ENCODE measurements around the gene UBXN4. TPM values are rescaled to one million over a fixed set of nuclear protein-coding genes. Genes with fewer than 3 reads are reported as not detected.

Gene UBXN4
- polyA plus RNA-seq, 1 of the 3 experiments (the other 2 are of a cell fraction): 32.7 TPM

GRCh38 chr2:135817466-135817865 lies 75.8 kb downstream of the UBXN4 start:
- H3K27ac ChIP-seq (ENCODE audit: low read depth in 2 of 2, low read length in 1 of 2): no peak overlapping the region
- no peak overlapping the region for H3K9ac ChIP-seq
- no peaks in the 10 kb centered on the region for H3K79me2 ChIP-seq (ENCODE audit: insufficient read depth)
- H3K4me2 ChIP-seq: no peak overlapping the region
- TF ChIP-seq EZH2phosphoT487 (IDR thresholded peaks at IDR 0.05; ENCODE audit: borderline replicate concordance, low read depth): no peak
- no peak for TF ChIP-seq TCF12 (IDR thresholded peaks at IDR 0.05)
- no peak for TF ChIP-seq MEF2A (IDR thresholded peaks at IDR 0.05; ENCODE audit: borderline replicate concordance, low read depth)
- no peak for TF ChIP-seq GABPA (IDR thresholded peaks at IDR 0.05; ENCODE audit: low read depth)
- no peak for TF ChIP-seq USF2 (IDR thresholded peaks at IDR 0.05; ENCODE audit: borderline replicate concordance, low read depth, low read length)
- no peak for TF ChIP-seq SMC3 (IDR thresholded peaks at IDR 0.05; ENCODE audit: low read depth, low read length)
- no peak for TF ChIP-seq GATA2 (CRISPR knock-in tag; IDR thresholded peaks at IDR 0.05)
- no peak for TF ChIP-seq TAF1 (IDR thresholded peaks at IDR 0.05; ENCODE audit: borderline replicate concordance, low read depth, low read length)
- TF ChIP-seq NFIC (IDR thresholded peaks at IDR 0.05; ENCODE audit: borderline replicate concordance): no peak
- TF ChIP-seq FOSL2 (IDR thresholded peaks at IDR 0.05; ENCODE audit: borderline replicate concordance, low read depth): no peak
- ChIA-PET CTCF (interaction anchor here (0.9 to 4.5 kb wide), 2 partner anchors 20 to 542 kb away, joined by 3 to 25 read pairs; no protein-coding TSS in a partner anchor), POLR2A (no interaction called here)
- H3K4me3 ChIP-seq (ENCODE audit: low read depth in 2 of 2, low read length in 1 of 2): no peak overlapping the region
- 80% methylated on average over 15 of the region's 18 CpGs for WGBS (ENCODE audit: low lambda C conversion rate)
- DNase-seq: no peak
- H3F3A ChIP-seq (replicated peaks; ENCODE audit: insufficient read depth): no peaks in the 10 kb centered on the region
- peaks cover 0 to 4% of the 10 kb centered on the region in 2 experiments; a peak in 1 of 4 replicates for H3K4me1 ChIP-seq (ENCODE audit: control insufficient read depth in 1 of 2, insufficient read depth in 2 of 2, low read depth in 1 of 2, low read length in 1 of 2)
- no peaks in the 10 kb centered on the region for H3K9me3 ChIP-seq
- no peaks in the 10 kb centered on the region for H3K9me2 ChIP-seq
- no peaks in the 10 kb centered on the region for H3K27me3 ChIP-seq (ENCODE audit: insufficient read depth)
- H3K36me3 ChIP-seq (replicated peaks in 1 of 2; ENCODE audit: control insufficient read depth in 1 of 2, insufficient read depth in 2 of 2, low read length in 1 of 2): no peaks in the 10 kb centered on the region
- H4K20me1 ChIP-seq (ENCODE audit: insufficient read depth): no peaks in the 10 kb centered on the region
- H2AFZ ChIP-seq (ENCODE audit: low read depth): no peak overlapping the region

GRCh38 chr2:135817951-135818350 lies 76.3 kb downstream of the UBXN4 start:
- CTCF ChIA-PET: interaction anchor here (4.5 kb wide), 1 partner anchor 20 kb away, joined by 25 read pairs; no protein-coding TSS in a partner anchor
- Histone ChIP-seq H3F3A (replicated peaks; ENCODE audit: insufficient read depth) (no peaks in the 10 kb centered on the region), H3K27ac (ENCODE audit: low read depth in 2 of 2, low read length in 1 of 2) (no peak overlapping the region), H3K27me3 (ENCODE audit: insufficient read depth) (no peaks in the 10 kb centered on the region), H3K9ac (no peak overlapping the region), H2AFZ (ENCODE audit: low read depth) (no peak overlapping the region), H3K4me1 (ENCODE audit: control insufficient read depth in 1 of 2, insufficient read depth in 2 of 2, low read depth in 1 of 2, low read length in 1 of 2) (peaks cover 0 to 4% of the 10 kb centered on the region in 2 experiments; a peak in 1 of 4 replicates), H3K9me2 (no peaks in the 10 kb centered on the region), H4K20me1 (ENCODE audit: insufficient read depth) (no peaks in the 10 kb centered on the region), H3K79me2 (ENCODE audit: insufficient read depth) (no peaks in the 10 kb centered on the region), H3K4me3 (ENCODE audit: low read depth in 2 of 2, low read length in 1 of 2) (no peak overlapping the region), H3K36me3 (replicated peaks in 1 of 2; ENCODE audit: control insufficient read depth in 1 of 2, insufficient read depth in 2 of 2, low read length in 1 of 2) (no peaks in the 10 kb centered on the region), H3K9me3 (no peaks in the 10 kb centered on the region), H3K4me2 (no peak overlapping the region)
- no peak for TF ChIP-seq NFIC (IDR thresholded peaks at IDR 0.05; ENCODE audit: borderline replicate concordance)
- no peak for TF ChIP-seq POLR2AphosphoS5 (IDR thresholded peaks at IDR 0.05; ENCODE audit: low read depth, low read length)
- TF ChIP-seq MEF2A (IDR thresholded peaks at IDR 0.05; ENCODE audit: borderline replicate concordance, low read depth): no peak
- TF ChIP-seq TEAD4 (IDR thresholded peaks at IDR 0.05; ENCODE audit: borderline replicate concordance, insufficient read depth): no peak
- TF ChIP-seq EZH2phosphoT487 (IDR thresholded peaks at IDR 0.05; ENCODE audit: borderline replicate concordance, low read depth): no peak
- TF ChIP-seq SMC3 (IDR thresholded peaks at IDR 0.05; ENCODE audit: low read depth, low read length): no peak
- no peak for TF ChIP-seq FOXM1 (IDR thresholded peaks at IDR 0.05; ENCODE audit: low read depth)
- TF ChIP-seq MXI1 (IDR thresholded peaks at IDR 0.05; ENCODE audit: low read depth, low read length): no peak
- TF ChIP-seq JUND (IDR thresholded peaks at IDR 0.05): no peak
- no peak for TF ChIP-seq GABPA (IDR thresholded peaks at IDR 0.05; ENCODE audit: low read depth)
- no peak for TF ChIP-seq TCF12 (IDR thresholded peaks at IDR 0.05)
- TF ChIP-seq USF1 (IDR thresholded peaks at IDR 0.05; ENCODE audit: borderline replicate concordance, low read depth): no peak
- no peak for TF ChIP-seq ELF1 (IDR thresholded peaks at IDR 0.05)
- TF ChIP-seq EP300 (IDR thresholded peaks at IDR 0.05; ENCODE audit: borderline replicate concordance in 1 of 2, low read depth in 1 of 2, low read length in 1 of 2): no peak
- no peak for TF ChIP-seq IRF3 (IDR thresholded peaks at IDR 0.05; ENCODE audit: low read depth, low read length)
- TF ChIP-seq RCOR1 (IDR thresholded peaks at IDR 0.05; ENCODE audit: low read length): no peak
- DNase-seq: no peak
- POLR2A ChIA-PET: no interaction called here
- 41% methylated on average over 4 of the region's 4 CpGs for WGBS (ENCODE audit: low lambda C conversion rate)
